IMR-90 (cell line): ENCODE measurements around the gene MDM2. TPM values are rescaled to one million over a fixed set of nuclear protein-coding genes. Genes with fewer than 3 reads are reported as not detected.

Source experiments
- ATAC-seq: fragments of 200-7000 bp; cut with Tn5 transposase; 2 replicates; pipeline ENCODE4 v1.9.1; 2020; ENCODE audit warnings: low read depth, mild to moderate bottlenecking, moderate library complexity
- BruUV-seq: library from RNA; stranded (reverse); fragments of 400-500 nt; replicated peaks from 2 replicates; lab custom pipeline; 2021; lab: Mats Ljungman, UMichigan
- CTCF ChIA-PET: fragments of 300-600 bp; formaldehyde crosslinking; extraction: SDS; loops from one replicate; lab custom pipeline; 2021; ENCODE audit warnings: antibody characterized with exemption; lab: Yijun Ruan, JAX
- POLR2A ChIA-PET: fragments of 300-600 bp; sonication (Branson Sonifier 250); formaldehyde crosslinking; loops from one replicate; lab custom pipeline; 2022; ENCODE audit warnings: antibody characterized with exemption; ENCODE audit not compliant: unreplicated experiment; lab: Charles Lee
- DNase-seq: peaks from one replicate; pipeline ENCODE4 v3.0.0; 2013
- H2AFZ ChIP-seq: replicated peaks from 2 replicates; pipeline ENCODE3; 2013; ENCODE audit warnings: low read length, mild to moderate bottlenecking; ENCODE audit not compliant: poor library complexity
- H2AK5ac ChIP-seq: 2 replicates; pipeline ENCODE4 v1.6.1; 2013; ENCODE audit warnings: low read depth, low read length, inconsistent platforms
- H2AK9ac ChIP-seq: replicated peaks from 2 replicates; pipeline ENCODE3; 2013; ENCODE audit warnings: mild to moderate bottlenecking, low read depth, low read length, moderate library complexity; ENCODE audit not compliant: poor library complexity
- H2BK120ac ChIP-seq: 2 replicates; pipeline ENCODE4 v1.6.1; 2013; ENCODE audit warnings: low read depth, low read length, inconsistent platforms
- H2BK15ac ChIP-seq: 3 replicates; pipeline ENCODE4 v1.6.1; 2013; ENCODE audit warnings: low read depth, low read length, inconsistent platforms
- H2BK20ac ChIP-seq: 2 replicates; pipeline ENCODE4 v1.6.1; 2013; ENCODE audit warnings: low read depth, mild to moderate bottlenecking, inconsistent platforms, low read length, moderate library complexity
- H2BK5ac ChIP-seq: 2 replicates; pipeline ENCODE4 v1.6.1; 2013; ENCODE audit warnings: mild to moderate bottlenecking, low read depth, low read length, inconsistent platforms; ENCODE audit not compliant: poor library complexity, severe bottlenecking
- H3K14ac ChIP-seq: replicated peaks from 2 replicates; pipeline ENCODE4 v1.6.1; 2013; ENCODE audit warnings: low read depth, low read length, inconsistent platforms
- H3K18ac ChIP-seq: 2 replicates; pipeline ENCODE4 v1.6.1; 2013; ENCODE audit warnings: low read depth, low read length, control low read depth
- H3K23ac ChIP-seq: 2 replicates; pipeline ENCODE4 v1.6.1; 2013; ENCODE audit warnings: low read depth, low read length, inconsistent platforms
- H3K27ac ChIP-seq: 2 replicates; pipeline ENCODE4 v1.5.1; 2013; ENCODE audit warnings: mild to moderate bottlenecking, control low read depth, low read length; ENCODE audit not compliant: insufficient read depth
- H3K27me3 ChIP-seq: 2 replicates; pipeline ENCODE4 v1.6.1; 2013; ENCODE audit warnings: low read length; ENCODE audit not compliant: control insufficient read depth, insufficient read depth
- H3K36me3 ChIP-seq: 2 replicates; pipeline ENCODE4 v1.6.1; 2013; ENCODE audit warnings: low read length, mixed read lengths; ENCODE audit not compliant: control insufficient read depth, insufficient read depth
- H3K4ac ChIP-seq: 2 replicates; pipeline ENCODE4 v1.6.1; 2013; ENCODE audit warnings: low read depth, low read length, inconsistent platforms
- H3K4me1 ChIP-seq: 2 replicates; pipeline ENCODE4 v1.6.1; 2013; ENCODE audit warnings: low read length, mixed read lengths; ENCODE audit not compliant: control insufficient read depth, insufficient read depth
- H3K4me2 ChIP-seq: 2 replicates; pipeline ENCODE4 v1.6.1; 2013; ENCODE audit warnings: low read depth, mild to moderate bottlenecking, control low read depth, low read length, moderate library complexity
- H3K4me3 ChIP-seq: 2 replicates; pipeline ENCODE4 v1.5.1; 2013; ENCODE audit warnings: low read depth, mild to moderate bottlenecking, control low read depth, low read length, moderate library complexity; ENCODE audit not compliant: insufficient read depth
- H3K56ac ChIP-seq: 2 replicates; pipeline ENCODE4 v1.6.1; 2013; ENCODE audit warnings: low read length, inconsistent platforms; ENCODE audit not compliant: insufficient read depth; ENCODE audit errors: extremely low read depth
- H3K79me1 ChIP-seq, 2 experiments: 2 replicates each; pipeline ENCODE4 v1.6.1; 2013; ENCODE audit warnings: low read length in 2 of 2, inconsistent platforms in 1 of 2, low read depth in 1 of 2
- H3K9ac ChIP-seq: 2 replicates; pipeline ENCODE4 v1.6.1; 2013; ENCODE audit warnings: low read depth, low read length, control low read depth
- H3K9me1 ChIP-seq: 2 replicates; pipeline ENCODE4 v1.6.1; 2013; ENCODE audit warnings: low read length, inconsistent platforms; ENCODE audit not compliant: insufficient read depth
- H3K9me3 ChIP-seq: 2 replicates; pipeline ENCODE4 v1.6.1; 2013; ENCODE audit warnings: low read length; ENCODE audit not compliant: control insufficient read depth, insufficient read depth
- H4K20me1 ChIP-seq: 2 replicates; pipeline ENCODE4 v1.6.1; 2013; ENCODE audit warnings: low read length, inconsistent platforms; ENCODE audit not compliant: insufficient read depth
- H4K5ac ChIP-seq: 2 replicates; pipeline ENCODE4 v1.6.1; 2013; ENCODE audit warnings: mild to moderate bottlenecking, low read depth, low read length, control low read depth
- H4K8ac ChIP-seq, 2 experiments: 2 replicates each; pipeline ENCODE4 v1.6.1; 2013; ENCODE audit warnings: low read depth in 2 of 2, low read length in 2 of 2, control low read depth in 1 of 2, inconsistent platforms in 1 of 2
- H4K91ac ChIP-seq: 2 replicates; pipeline ENCODE4 v1.6.1; 2013; ENCODE audit warnings: low read depth, low read length, inconsistent platforms; ENCODE audit not compliant: insufficient read depth
- CEBPB ChIP-seq: IDR thresholded peaks from 2 replicates; pipeline ENCODE4 v1.6.1; 2012; ENCODE audit warnings: low read depth, low read length, improper control_type of control experiment
- CHD1 ChIP-seq: IDR thresholded peaks from 2 replicates; pipeline ENCODE4 v1.6.1; 2012; ENCODE audit warnings: low read depth, low read length, improper control_type of control experiment
- MAZ ChIP-seq: IDR thresholded peaks from 2 replicates; pipeline ENCODE4 v1.6.1; 2012; ENCODE audit warnings: low read depth, mild to moderate bottlenecking, low read length, improper control_type of control experiment, moderate library complexity, borderline replicate concordance
- POLR2A ChIP-seq: IDR thresholded peaks from 2 replicates; pipeline ENCODE4 v1.6.1; 2012; ENCODE audit warnings: mild to moderate bottlenecking, low read depth, low read length
- RAD21 ChIP-seq: IDR thresholded peaks from 2 replicates; pipeline ENCODE4 v1.6.1; 2012; ENCODE audit warnings: low read length, improper control_type of control experiment
- WGBS, 2 experiments: methylation state at CpG; one replicate each; pipeline versions ENCODE4 v1.1.5 to v1.1.7; 2013; ENCODE audit warnings: missing lambda C conversion rate in 2 of 2; ENCODE audit not compliant: insufficient read length in 1 of 2; ENCODE audit errors: extremely low coverage in 2 of 2; 5-methylcytosine and 5-hydroxymethylcytosine counted together
- dilution Hi-C: fragments of 300-500 bp; cut with HindIII; formaldehyde crosslinking; loops from one replicate; pipeline ENCODE4 v1.14.3; 2018; ENCODE audit warnings: low sequenced_read_pairs; ENCODE audit not compliant: unreplicated experiment
- in situ Hi-C: fragments of 300-500 bp; cut with MboI; formaldehyde crosslinking; loops from 3 replicates; pipeline ENCODE4 v1.14.3; 2019; ENCODE audit warnings: low sequenced_read_pairs, inconsistent platforms, mixed read lengths
- intact Hi-C: fragments of 100-400 bp; cut with micrococcal nuclease; formaldehyde crosslinking; loops from 2 replicates; pipeline ENCODE4 v1.10.0; 2022
- polyA plus RNA-seq, 3 experiments: library from polyadenylated mRNA; depleted of rRNA; stranded (reverse); fragments of >200 nt; gene quantifications; 2 replicates each; pipeline ENCODE4 v1.2.3, GENCODE V29; 2012; ENCODE audit warnings: low replicate concordance in 1 of 3
- total RNA-seq: library from RNA; depleted of rRNA; stranded (reverse); fragments of >200 nt; gene quantifications from 2 replicates; pipeline ENCODE4 v1.2.3, GENCODE V29; 2012

MDM2 gene
- total and polyA plus RNA-seq, 2 of the 4 experiments (the other 2 are of a cell fraction) = 21.9 to 196 TPM

DNA sequence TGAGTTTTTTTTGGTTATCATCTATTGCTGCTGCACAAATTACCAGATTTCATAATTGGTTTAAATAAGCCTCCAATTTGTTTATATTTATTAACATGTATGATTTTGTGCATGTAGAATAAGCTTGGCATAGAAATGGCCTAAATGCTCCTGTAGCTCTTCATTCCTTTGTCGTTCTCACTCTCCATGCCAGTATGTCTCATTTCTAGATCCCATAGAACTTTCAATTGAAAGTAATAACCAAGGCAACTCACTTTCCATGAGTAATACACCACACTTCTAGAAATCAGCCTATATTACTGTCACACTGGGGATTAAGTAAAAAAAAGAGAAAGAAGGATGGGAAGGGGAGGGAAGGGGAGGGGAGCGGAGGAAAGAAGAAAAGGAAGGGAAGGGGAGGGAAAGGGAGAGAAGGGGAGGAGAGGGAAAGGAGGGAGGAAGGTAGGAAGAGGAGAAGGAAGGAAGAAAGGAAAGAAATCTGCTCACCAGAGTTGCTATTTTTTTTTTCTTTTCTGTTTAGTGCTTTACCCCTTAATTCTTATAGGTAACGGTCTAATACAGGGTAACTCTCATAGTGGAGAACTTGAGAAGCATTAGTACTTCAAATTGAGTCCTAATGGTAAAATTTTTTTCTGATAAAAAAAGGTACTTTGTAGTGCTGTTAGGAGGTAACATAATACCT is 45.6 kb downstream of the MDM2 start:
- Histone ChIP-seq H3K4me2 (no peak overlapping the region), H2AFZ (no peak overlapping the region), H3K23ac (no peak overlapping the region), H3K9me3 (no peaks in the 10 kb centered on the region), H3K9me1 (no peaks in the 10 kb centered on the region), H3K36me3 (no peaks in the 10 kb centered on the region), H2BK20ac (no peak overlapping the region), H4K8ac (no peak overlapping the region), H4K20me1 (no peaks in the 10 kb centered on the region), H3K4ac (no peak overlapping the region), H2AK9ac (no peak overlapping the region), H2BK120ac (no peak overlapping the region), H4K91ac (no peak overlapping the region), H4K5ac (no peak overlapping the region), H2BK15ac (no peak overlapping the region), H3K27me3 (no peaks in the 10 kb centered on the region), H2AK5ac (no peak overlapping the region), H3K4me1 (no peaks in the 10 kb centered on the region), H3K4me3 (no peak overlapping the region), H3K14ac (no peak overlapping the region), H3K18ac (no peak overlapping the region), H3K27ac (no peak overlapping the region), H3K79me1 (no peaks in the 10 kb centered on the region), H3K9ac (no peak overlapping the region), H3K56ac (no peak overlapping the region), H2BK5ac (no peak overlapping the region)
- BruUV-seq = no TSS peak
- dilution Hi-C loops (no loop called here), intact Hi-C loops (no loop called here), in situ Hi-C loops (no loop called here)
- TF ChIP-seq CHD1 (no peak), POLR2A (no peak), MAZ (no peak), CEBPB (no peak), RAD21 (no peak)
- no CpG with 5 or more reads among the region's 3 CpGs for WGBS, 2 experiments
- DNase-seq (no peak), ATAC-seq (no peak)
- ChIA-PET CTCF (no interaction called here), POLR2A (no interaction called here)
